ENCODE data around the gene DTD1.
A peak's percentile ranks its signal among the peaks of the same experiment; 100 is the strongest.

The DTD1 gene

GRCh38 chr20:18728165-18728869, 140.5 kb downstream of the DTD1 start:
- Histone ChIP-seq H3K27me3 (replicated peaks; ENCODE audit: control insufficient read depth, insufficient read depth, low read length, poor library complexity, severe bottlenecking) (no peaks in the 10 kb centered on the region), H3K4me1 (ENCODE audit: control insufficient read depth, insufficient read depth, low read length, poor library complexity, severe bottlenecking) (no peaks in the 10 kb centered on the region), H3K4me3 (ENCODE audit: insufficient read depth, low read depth, low read length, poor library complexity, severe bottlenecking) (no peak overlapping the region), H3K36me3 (ENCODE audit: control insufficient read depth, insufficient read depth, low read length) (peaks cover 2% of the 10 kb centered on the region), H3K9me3 (ENCODE audit: control insufficient read depth, low read length) (no peaks in the 10 kb centered on the region), H3K27ac (ENCODE audit: insufficient read depth, low read length, poor library complexity, severe bottlenecking) (no peak overlapping the region)
- no peak for DNase-seq

GRCh38 chr20:18728870-18729224, 141.0 kb downstream of the DTD1 start:
- no peak overlapping the region for H3K27ac ChIP-seq (ENCODE audit: insufficient read depth, low read length, poor library complexity, severe bottlenecking)
- no peak for DNase-seq
- no peaks in the 10 kb centered on the region for H3K4me1 ChIP-seq (ENCODE audit: control insufficient read depth, insufficient read depth, low read length, poor library complexity, severe bottlenecking)
- H3K4me3 ChIP-seq (ENCODE audit: insufficient read depth, low read depth, low read length, poor library complexity, severe bottlenecking), result no peak overlapping the region
- H3K36me3 ChIP-seq (ENCODE audit: control insufficient read depth, insufficient read depth, low read length), result peaks cover 3% of the 10 kb centered on the region
- H3K27me3 ChIP-seq (replicated peaks; ENCODE audit: control insufficient read depth, insufficient read depth, low read length, poor library complexity, severe bottlenecking), result no peaks in the 10 kb centered on the region
- H3K9me3 ChIP-seq (ENCODE audit: control insufficient read depth, low read length), result no peaks in the 10 kb centered on the region

GRCh38 chr20:18729231-18729825, 141.5 kb downstream of the DTD1 start:
- no peak for DNase-seq
- H3K27ac ChIP-seq (ENCODE audit: insufficient read depth, low read length, poor library complexity, severe bottlenecking), result no peak overlapping the region
- H3K4me1 ChIP-seq (ENCODE audit: control insufficient read depth, insufficient read depth, low read length, poor library complexity, severe bottlenecking), result no peaks in the 10 kb centered on the region
- H3K27me3 ChIP-seq (replicated peaks; ENCODE audit: control insufficient read depth, insufficient read depth, low read length, poor library complexity, severe bottlenecking), result no peaks in the 10 kb centered on the region
- H3K9me3 ChIP-seq (ENCODE audit: control insufficient read depth, low read length), result no peaks in the 10 kb centered on the region
- no peak overlapping the region for H3K4me3 ChIP-seq (ENCODE audit: insufficient read depth, low read depth, low read length, poor library complexity, severe bottlenecking)
- H3K36me3 ChIP-seq (ENCODE audit: control insufficient read depth, insufficient read depth, low read length), result peaks cover 3% of the 10 kb centered on the region

- Histone ChIP-seq H3K9me3 (ENCODE audit: control insufficient read depth, low read length) (no peaks in the 10 kb centered on the region), H3K27ac (ENCODE audit: insufficient read depth, low read length, poor library complexity, severe bottlenecking) (no peak overlapping the region), H3K36me3 (ENCODE audit: control insufficient read depth, insufficient read depth, low read length) (peaks cover 3% of the 10 kb centered on the region), H3K4me1 (ENCODE audit: control insufficient read depth, insufficient read depth, low read length, poor library complexity, severe bottlenecking) (no peaks in the 10 kb centered on the region), H3K4me3 (ENCODE audit: insufficient read depth, low read depth, low read length, poor library complexity, severe bottlenecking) (no peak overlapping the region), H3K27me3 (replicated peaks; ENCODE audit: control insufficient read depth, insufficient read depth, low read length, poor library complexity, severe bottlenecking) (no peaks in the 10 kb centered on the region)
- no peak for DNase-seq
Measured at GRCh38 chr20:18731940-18732339, 144.1 kb downstream of the DTD1 start.

GRCh38 chr20:18734525-18735189, 146.8 kb downstream of the DTD1 start:
- no peaks in the 10 kb centered on the region for H3K27me3 ChIP-seq (replicated peaks; ENCODE audit: control insufficient read depth, insufficient read depth, low read length, poor library complexity, severe bottlenecking)

GRCh38 chr20:18737140-18737539, 149.3 kb downstream of the DTD1 start:
- H3K4me1 ChIP-seq (ENCODE audit: control insufficient read depth, insufficient read depth, low read length, poor library complexity, severe bottlenecking), result peaks cover 9% of the 10 kb centered on the region
- no peak overlapping the region for H3K4me3 ChIP-seq (ENCODE audit: insufficient read depth, low read depth, low read length, poor library complexity, severe bottlenecking)
- H3K27me3 ChIP-seq (replicated peaks; ENCODE audit: control insufficient read depth, insufficient read depth, low read length, poor library complexity, severe bottlenecking), result no peaks in the 10 kb centered on the region
- no peak for DNase-seq
- peaks cover 3% of the 10 kb centered on the region for H3K36me3 ChIP-seq (ENCODE audit: control insufficient read depth, insufficient read depth, low read length)
- H3K9me3 ChIP-seq (ENCODE audit: control insufficient read depth, low read length), result no peaks in the 10 kb centered on the region
- H3K27ac ChIP-seq (ENCODE audit: insufficient read depth, low read length, poor library complexity, severe bottlenecking), result no peak overlapping the region

More at GRCh38 chr20:18734525-18735189, 146.8 kb downstream of the DTD1 start:
- H3K36me3 ChIP-seq (ENCODE audit: control insufficient read depth, insufficient read depth, low read length), result peaks cover 3% of the 10 kb centered on the region
- H3K9me3 ChIP-seq (ENCODE audit: control insufficient read depth, low read length), result no peaks in the 10 kb centered on the region
- peaks cover 9% of the 10 kb centered on the region for H3K4me1 ChIP-seq (ENCODE audit: control insufficient read depth, insufficient read depth, low read length, poor library complexity, severe bottlenecking)
- DNase-seq, result no peak
- H3K4me3 ChIP-seq (ENCODE audit: insufficient read depth, low read depth, low read length, poor library complexity, severe bottlenecking), result no peak overlapping the region
- no peak overlapping the region for H3K27ac ChIP-seq (ENCODE audit: insufficient read depth, low read length, poor library complexity, severe bottlenecking)

GRCh38 chr20:18738055-18738454, 150.2 kb downstream of the DTD1 start:
- Histone ChIP-seq H3K4me1 (ENCODE audit: control insufficient read depth, insufficient read depth, low read length, poor library complexity, severe bottlenecking) (peaks cover 9% of the 10 kb centered on the region), H3K27me3 (replicated peaks; ENCODE audit: control insufficient read depth, insufficient read depth, low read length, poor library complexity, severe bottlenecking) (no peaks in the 10 kb centered on the region), H3K4me3 (ENCODE audit: insufficient read depth, low read depth, low read length, poor library complexity, severe bottlenecking) (no peak overlapping the region), H3K36me3 (ENCODE audit: control insufficient read depth, insufficient read depth, low read length) (peaks cover 3% of the 10 kb centered on the region), H3K9me3 (ENCODE audit: control insufficient read depth, low read length) (no peaks in the 10 kb centered on the region), H3K27ac (ENCODE audit: insufficient read depth, low read length, poor library complexity, severe bottlenecking) (no peak overlapping the region)
- DNase-seq, result peak in 2 of 3 donors; percentile 20 to 29

GRCh38 chr20:18738888-18739287, 151.0 kb downstream of the DTD1 start:
- H3K36me3 ChIP-seq (ENCODE audit: control insufficient read depth, insufficient read depth, low read length), result peaks cover 2% of the 10 kb centered on the region
- no peak overlapping the region for H3K27ac ChIP-seq (ENCODE audit: insufficient read depth, low read length, poor library complexity, severe bottlenecking)
- peaks cover 9% of the 10 kb centered on the region for H3K4me1 ChIP-seq (ENCODE audit: control insufficient read depth, insufficient read depth, low read length, poor library complexity, severe bottlenecking)
- H3K4me3 ChIP-seq (ENCODE audit: insufficient read depth, low read depth, low read length, poor library complexity, severe bottlenecking), result no peak overlapping the region
- DNase-seq, result no peak
- no peaks in the 10 kb centered on the region for H3K27me3 ChIP-seq (replicated peaks; ENCODE audit: control insufficient read depth, insufficient read depth, low read length, poor library complexity, severe bottlenecking)
- no peaks in the 10 kb centered on the region for H3K9me3 ChIP-seq (ENCODE audit: control insufficient read depth, low read length)

GRCh38 chr20:18739751-18740166, 151.9 kb downstream of the DTD1 start:
- no peaks in the 10 kb centered on the region for H3K27me3 ChIP-seq (replicated peaks; ENCODE audit: control insufficient read depth, insufficient read depth, low read length, poor library complexity, severe bottlenecking)
- no peak for DNase-seq
- no peak overlapping the region for H3K4me3 ChIP-seq (ENCODE audit: insufficient read depth, low read depth, low read length, poor library complexity, severe bottlenecking)
- H3K36me3 ChIP-seq (ENCODE audit: control insufficient read depth, insufficient read depth, low read length), result peaks cover 7% of the 10 kb centered on the region
- no peak overlapping the region for H3K27ac ChIP-seq (ENCODE audit: insufficient read depth, low read length, poor library complexity, severe bottlenecking)
- H3K9me3 ChIP-seq (ENCODE audit: control insufficient read depth, low read length), result no peaks in the 10 kb centered on the region
- H3K4me1 ChIP-seq (ENCODE audit: control insufficient read depth, insufficient read depth, low read length, poor library complexity, severe bottlenecking), result peaks cover 9% of the 10 kb centered on the region

- DNase-seq, result no peak
Measured at GRCh38 chr20:18740726-18741125, 152.9 kb downstream of the DTD1 start.

More at GRCh38 chr20:18740726-18741125, 152.9 kb downstream of the DTD1 start:
- no peak overlapping the region for H3K27ac ChIP-seq (ENCODE audit: insufficient read depth, low read length, poor library complexity, severe bottlenecking)
- H3K27me3 ChIP-seq (replicated peaks; ENCODE audit: control insufficient read depth, insufficient read depth, low read length, poor library complexity, severe bottlenecking), result no peaks in the 10 kb centered on the region
- H3K9me3 ChIP-seq (ENCODE audit: control insufficient read depth, low read length), result no peaks in the 10 kb centered on the region
- peaks cover 9% of the 10 kb centered on the region for H3K4me1 ChIP-seq (ENCODE audit: control insufficient read depth, insufficient read depth, low read length, poor library complexity, severe bottlenecking)
- no peak overlapping the region for H3K4me3 ChIP-seq (ENCODE audit: insufficient read depth, low read depth, low read length, poor library complexity, severe bottlenecking)
- peaks cover 10% of the 10 kb centered on the region for H3K36me3 ChIP-seq (ENCODE audit: control insufficient read depth, insufficient read depth, low read length)
